C4-2B (cell line): ENCODE results near the gene SNAPC4.

Source experiments
- H3K27ac ChIP-seq: fragments of 450-650 bp; 2 replicates; pipeline ENCODE4 v1.5.1; 2017
- ZFX ChIP-seq: fragments of 450-650 bp; IDR thresholded peaks from 2 replicates; pipeline ENCODE4 v1.6.1; 2017
- TF ChIP-seq, protein P1 (sequence below): fragments of 450-650 bp; conservative IDR thresholded peaks from 2 replicates; pipeline ENCODE4 v1.5.1; 2017; ENCODE audit warnings: mild to moderate bottlenecking

Gene SNAPC4

GRCh38 chr9:136370687-136371532, 29.1 kb downstream of the SNAPC4 start:
- TF ChIP-seq, protein P1, sequence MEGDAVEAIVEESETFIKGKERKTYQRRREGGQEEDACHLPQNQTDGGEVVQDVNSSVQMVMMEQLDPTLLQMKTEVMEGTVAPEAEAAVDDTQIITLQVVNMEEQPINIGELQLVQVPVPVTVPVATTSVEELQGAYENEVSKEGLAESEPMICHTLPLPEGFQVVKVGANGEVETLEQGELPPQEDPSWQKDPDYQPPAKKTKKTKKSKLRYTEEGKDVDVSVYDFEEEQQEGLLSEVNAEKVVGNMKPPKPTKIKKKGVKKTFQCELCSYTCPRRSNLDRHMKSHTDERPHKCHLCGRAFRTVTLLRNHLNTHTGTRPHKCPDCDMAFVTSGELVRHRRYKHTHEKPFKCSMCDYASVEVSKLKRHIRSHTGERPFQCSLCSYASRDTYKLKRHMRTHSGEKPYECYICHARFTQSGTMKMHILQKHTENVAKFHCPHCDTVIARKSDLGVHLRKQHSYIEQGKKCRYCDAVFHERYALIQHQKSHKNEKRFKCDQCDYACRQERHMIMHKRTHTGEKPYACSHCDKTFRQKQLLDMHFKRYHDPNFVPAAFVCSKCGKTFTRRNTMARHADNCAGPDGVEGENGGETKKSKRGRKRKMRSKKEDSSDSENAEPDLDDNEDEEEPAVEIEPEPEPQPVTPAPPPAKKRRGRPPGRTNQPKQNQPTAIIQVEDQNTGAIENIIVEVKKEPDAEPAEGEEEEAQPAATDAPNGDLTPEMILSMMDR, result no peak
- no peak for TF ChIP-seq ZFX
- H3K27ac ChIP-seq, result no peak overlapping the region

DNA sequence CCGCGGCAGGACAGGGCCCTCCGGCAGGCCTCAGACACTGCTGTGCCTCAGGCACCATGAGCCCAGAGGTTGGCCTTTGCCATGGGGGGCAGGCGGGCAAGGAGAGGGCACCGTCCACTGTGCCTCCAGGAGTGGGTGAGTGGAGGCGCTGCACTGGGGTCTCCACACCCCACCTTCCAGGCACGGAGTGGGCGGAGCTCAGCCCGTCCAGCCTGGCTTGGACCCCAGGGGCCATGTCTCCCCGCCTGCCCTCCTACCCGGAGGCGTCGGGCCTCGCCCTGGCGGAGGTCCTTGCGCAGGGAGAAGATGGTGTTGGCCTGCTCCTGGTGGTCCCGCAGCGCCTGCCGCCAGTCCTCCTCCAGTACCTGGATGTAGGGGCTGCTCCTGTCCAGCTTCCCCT, 29.9 kb downstream of the SNAPC4 start:
- no peak overlapping the region for H3K27ac ChIP-seq
- TF ChIP-seq, protein P1, result no peak
- TF ChIP-seq ZFX, result no peak

GRCh38 chr9:136368190-136368589, 31.8 kb downstream of the SNAPC4 start:
- no peak overlapping the region for H3K27ac ChIP-seq
- TF ChIP-seq ZFX, result no peak
- TF ChIP-seq, protein P1, result no peak

DNA sequence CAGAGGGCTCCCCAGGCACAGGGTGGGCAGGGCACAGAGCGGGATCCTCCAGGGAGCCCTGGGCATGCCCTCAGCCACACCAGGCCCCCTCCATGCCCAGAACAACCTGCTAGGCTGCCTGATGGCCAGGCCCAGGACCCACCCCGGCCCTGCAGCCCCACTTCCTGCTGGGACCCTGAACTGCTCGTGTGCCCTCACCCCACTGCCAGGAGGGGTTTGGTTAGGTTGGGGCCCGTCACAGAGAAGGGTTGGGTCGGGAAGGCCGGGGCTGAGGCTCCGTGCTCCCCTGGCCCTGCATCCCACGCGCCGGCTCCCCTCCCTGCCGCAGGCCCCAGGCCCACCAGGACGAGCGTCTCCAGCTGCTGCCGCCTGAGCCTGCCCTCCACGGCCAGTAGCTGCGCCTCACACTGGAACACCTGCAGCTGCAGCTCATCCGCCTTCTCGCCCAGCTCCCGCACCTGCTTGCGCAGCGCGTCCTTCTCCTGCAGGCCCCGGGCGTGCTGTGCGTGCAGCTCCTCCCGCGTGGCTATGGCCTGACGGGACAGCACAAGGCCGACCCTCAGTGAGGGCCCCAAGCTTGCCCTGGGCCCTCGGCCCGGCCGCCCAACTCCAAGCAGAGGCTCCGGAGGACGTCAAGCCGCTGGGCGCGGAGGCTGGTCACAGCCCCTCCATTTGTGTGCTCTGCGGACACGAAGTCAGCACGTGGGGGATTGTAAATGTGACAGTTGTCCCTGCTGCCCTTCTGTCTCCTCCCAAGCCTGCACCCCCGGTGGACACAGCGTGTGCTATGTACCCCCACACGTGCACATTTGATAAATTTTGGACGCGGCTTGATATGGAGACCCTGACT, 32.4 kb downstream of the SNAPC4 start:
- no peak overlapping the region for H3K27ac ChIP-seq
- TF ChIP-seq, protein P1, result no peak
- TF ChIP-seq ZFX, result no peak

DNA sequence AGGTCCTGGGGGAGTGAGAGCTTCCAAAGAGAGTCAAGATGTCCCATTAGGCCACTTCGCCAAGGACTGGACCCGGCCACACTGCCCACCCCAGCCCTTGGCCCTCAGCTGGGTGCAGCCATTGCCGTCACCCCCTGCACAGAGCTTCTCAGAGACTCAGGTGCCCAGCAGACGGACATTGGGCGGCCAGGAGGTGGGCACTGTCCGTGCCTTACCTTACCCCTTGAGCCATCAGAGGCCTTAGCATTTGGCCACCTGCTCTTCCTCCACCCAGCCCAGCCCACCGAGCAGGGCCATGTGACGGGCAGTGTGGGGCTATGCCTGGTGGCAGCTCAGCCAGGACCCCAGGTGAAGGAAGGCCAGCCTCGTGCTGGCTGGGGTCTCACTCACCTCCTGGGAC, 33.1 kb downstream of the SNAPC4 start:
- TF ChIP-seq, protein P1, result no peak
- no peak for TF ChIP-seq ZFX
- H3K27ac ChIP-seq, result no peak overlapping the region

DNA sequence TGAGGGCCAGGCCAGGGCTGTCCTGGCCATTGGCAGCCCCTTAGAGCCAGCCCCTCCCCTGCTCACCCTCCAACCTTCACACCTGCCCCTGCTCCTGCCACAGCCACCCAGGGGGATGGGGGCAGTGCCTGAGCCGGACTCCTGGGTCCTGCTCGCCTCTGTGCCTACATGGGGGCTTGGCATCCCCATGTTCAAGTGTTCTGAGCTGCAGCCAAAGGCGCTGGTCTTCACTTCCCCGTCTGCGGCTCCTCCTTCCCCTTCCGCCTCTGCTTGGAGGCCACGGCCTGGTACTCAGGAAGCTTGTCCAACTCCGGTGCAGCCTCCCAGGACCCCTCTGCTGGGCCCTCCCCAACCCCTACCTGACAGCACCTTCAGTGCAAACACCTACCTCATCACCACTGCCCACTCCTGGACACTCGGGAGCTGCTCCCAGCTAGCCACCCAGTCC, 34.2 kb downstream of the SNAPC4 start:
- TF ChIP-seq, protein P1, result no peak
- TF ChIP-seq ZFX, result no peak
- peak overlapping the region; percentile 8; the same call in 1 of the 2 replicates for H3K27ac ChIP-seq
